Endodermal cell (in vitro differentiated cells): ENCODE measurements around the gene S100A2. TPM values are rescaled to one million over a fixed set of nuclear protein-coding genes. Genes with fewer than 3 reads are reported as not detected.

Experiments
- DNase-seq: peaks from one replicate; pipeline ENCODE4 v3.0.0-alpha.2; 2017
- H3K27ac ChIP-seq: 2 replicates; pipeline ENCODE4 v1.5.1; 2013; ENCODE audit warnings: mild to moderate bottlenecking, low read depth, low read length, moderate library complexity
- H3K27me3 ChIP-seq: 2 replicates; pipeline ENCODE4 v1.6.1; 2013; ENCODE audit warnings: mild to moderate bottlenecking, low read length, moderate library complexity; ENCODE audit not compliant: insufficient read depth, control insufficient read depth, poor library complexity, severe bottlenecking
- H3K36me3 ChIP-seq: 2 replicates; pipeline ENCODE4 v1.7.0; 2013; ENCODE audit warnings: mild to moderate bottlenecking, low read length, moderate library complexity; ENCODE audit not compliant: control insufficient read depth, insufficient read depth
- H3K4me1 ChIP-seq: one replicate; pipeline ENCODE4 v1.7.0; 2013; ENCODE audit warnings: low read length; ENCODE audit not compliant: control insufficient read depth, insufficient read depth
- H3K4me3 ChIP-seq: 2 replicates; pipeline ENCODE4 v1.5.1; 2013; ENCODE audit warnings: mild to moderate bottlenecking, low read length, moderate library complexity
- H3K9ac ChIP-seq: 2 replicates; pipeline ENCODE4 v1.6.1; 2013; ENCODE audit warnings: mild to moderate bottlenecking, low read length, moderate library complexity; ENCODE audit not compliant: poor library complexity, severe bottlenecking; ENCODE audit errors: extremely low read depth
- H3K9me3 ChIP-seq: 2 replicates; pipeline ENCODE4 v1.6.1; 2013; ENCODE audit warnings: mild to moderate bottlenecking, low read length, moderate library complexity; ENCODE audit not compliant: control insufficient read depth
- H3K27ac Mint-ChIP-seq: 2 replicates; pipeline ENCODE4 v1.8.0; 2020; ENCODE audit warnings: mixed read lengths
- H3K27me3 Mint-ChIP-seq: 2 replicates; pipeline ENCODE4 v1.8.0; 2021; ENCODE audit warnings: mild to moderate bottlenecking, mixed read lengths; ENCODE audit not compliant: insufficient read depth
- H3K36me3 Mint-ChIP-seq: 2 replicates; pipeline ENCODE4 v1.8.0; 2020; ENCODE audit warnings: low read depth, mixed read lengths
- H3K4me1 Mint-ChIP-seq: 2 replicates; pipeline ENCODE4 v1.8.0; 2020; ENCODE audit warnings: mixed read lengths
- H3K4me3 Mint-ChIP-seq: 2 replicates; pipeline ENCODE4 v1.8.0; 2020; ENCODE audit warnings: mild to moderate bottlenecking, moderate library complexity, mixed read lengths
- H3K9me3 Mint-ChIP-seq: 2 replicates; pipeline ENCODE4 v1.8.0; 2020; ENCODE audit warnings: mild to moderate bottlenecking, mixed read lengths
- WGBS, 2 experiments: methylation state at CpG; one replicate each; pipeline versions ENCODE4 v1.1.5 to v1.1.7; 2013; ENCODE audit warnings: missing lambda C conversion rate in 2 of 2, mixed read lengths in 1 of 2; ENCODE audit not compliant: insufficient coverage in 1 of 2, insufficient read length in 1 of 2; 5-methylcytosine and 5-hydroxymethylcytosine counted together
- total RNA-seq, 2 donors: library from RNA; stranded (reverse); fragmentation: NEBNext Ultra II Directional in 1 of 2; extraction: Animal tissue kit (Norgen Biotek cat#: 25700) in 1 of 2; gene quantifications; 2 replicates in 1 of 2; 3 replicates in 1 of 2; pipeline ENCODE4 v1.2.1, GENCODE V29; 2021
- TF ChIP-seq, protein P1 (sequence below): fragments of 200-600 bp; sonication (generic); conservative IDR thresholded peaks from 2 replicates; pipeline ENCODE4 v1.5.0; 2021; ENCODE audit warnings: antibody characterized with exemption, mild to moderate bottlenecking

S100A2 gene
- total RNA-seq, 2 donors from 2014 or later = 0.92 to 3.1 TPM

- Histone ChIP-seq H3K9me3 (no peaks in the 10 kb centered on the region), H3K36me3 (no peaks in the 10 kb centered on the region), H3K4me1 (peaks cover 12% of the 10 kb centered on the region), H3K27me3 (no peaks in the 10 kb centered on the region), H3K9ac (no peak overlapping the region), H3K27ac (no peak overlapping the region), H3K4me3 (no peak overlapping the region)
- Mint-ChIP-seq H3K27ac (no peak overlapping the region), H3K4me1 (peaks cover 18% of the 10 kb centered on the region), H3K9me3 (no peaks in the 10 kb centered on the region), H3K27me3 (peaks cover 5% of the 10 kb centered on the region), H3K36me3 (no peaks in the 10 kb centered on the region), H3K4me3 (no peak overlapping the region)
- 76 to 81% methylated on average over 4 to 14 of the region's 14 CpGs for whole genome bisulfite sequencing, 2 experiments
- no peak for DNase-seq
- TF ChIP-seq, protein P1, sequence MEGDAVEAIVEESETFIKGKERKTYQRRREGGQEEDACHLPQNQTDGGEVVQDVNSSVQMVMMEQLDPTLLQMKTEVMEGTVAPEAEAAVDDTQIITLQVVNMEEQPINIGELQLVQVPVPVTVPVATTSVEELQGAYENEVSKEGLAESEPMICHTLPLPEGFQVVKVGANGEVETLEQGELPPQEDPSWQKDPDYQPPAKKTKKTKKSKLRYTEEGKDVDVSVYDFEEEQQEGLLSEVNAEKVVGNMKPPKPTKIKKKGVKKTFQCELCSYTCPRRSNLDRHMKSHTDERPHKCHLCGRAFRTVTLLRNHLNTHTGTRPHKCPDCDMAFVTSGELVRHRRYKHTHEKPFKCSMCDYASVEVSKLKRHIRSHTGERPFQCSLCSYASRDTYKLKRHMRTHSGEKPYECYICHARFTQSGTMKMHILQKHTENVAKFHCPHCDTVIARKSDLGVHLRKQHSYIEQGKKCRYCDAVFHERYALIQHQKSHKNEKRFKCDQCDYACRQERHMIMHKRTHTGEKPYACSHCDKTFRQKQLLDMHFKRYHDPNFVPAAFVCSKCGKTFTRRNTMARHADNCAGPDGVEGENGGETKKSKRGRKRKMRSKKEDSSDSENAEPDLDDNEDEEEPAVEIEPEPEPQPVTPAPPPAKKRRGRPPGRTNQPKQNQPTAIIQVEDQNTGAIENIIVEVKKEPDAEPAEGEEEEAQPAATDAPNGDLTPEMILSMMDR = peak; percentile 56
These were observed 18.7 kb downstream of the S100A2 start for GRCh38 chr1:153546796-153547559.

GRCh38 chr1:153546371-153546770 is 19.3 kb downstream of the S100A2 start:
- Histone ChIP-seq H3K4me3 (no peak overlapping the region), H3K36me3 (no peaks in the 10 kb centered on the region), H3K4me1 (peaks cover 12% of the 10 kb centered on the region), H3K9ac (no peak overlapping the region), H3K27me3 (no peaks in the 10 kb centered on the region), H3K27ac (no peak overlapping the region), H3K9me3 (no peaks in the 10 kb centered on the region)
- Mint-ChIP-seq H3K36me3 (no peaks in the 10 kb centered on the region), H3K4me3 (no peak overlapping the region), H3K27ac (no peak overlapping the region), H3K9me3 (no peaks in the 10 kb centered on the region), H3K27me3 (peaks cover 5% of the 10 kb centered on the region), H3K4me1 (peaks cover 18% of the 10 kb centered on the region)
- TF ChIP-seq, protein P1 = no peak
- 91 to 94% methylated on average over 4 to 8 of the region's 8 CpGs for WGBS, 2 experiments
- no peak for DNase-seq

DNA sequence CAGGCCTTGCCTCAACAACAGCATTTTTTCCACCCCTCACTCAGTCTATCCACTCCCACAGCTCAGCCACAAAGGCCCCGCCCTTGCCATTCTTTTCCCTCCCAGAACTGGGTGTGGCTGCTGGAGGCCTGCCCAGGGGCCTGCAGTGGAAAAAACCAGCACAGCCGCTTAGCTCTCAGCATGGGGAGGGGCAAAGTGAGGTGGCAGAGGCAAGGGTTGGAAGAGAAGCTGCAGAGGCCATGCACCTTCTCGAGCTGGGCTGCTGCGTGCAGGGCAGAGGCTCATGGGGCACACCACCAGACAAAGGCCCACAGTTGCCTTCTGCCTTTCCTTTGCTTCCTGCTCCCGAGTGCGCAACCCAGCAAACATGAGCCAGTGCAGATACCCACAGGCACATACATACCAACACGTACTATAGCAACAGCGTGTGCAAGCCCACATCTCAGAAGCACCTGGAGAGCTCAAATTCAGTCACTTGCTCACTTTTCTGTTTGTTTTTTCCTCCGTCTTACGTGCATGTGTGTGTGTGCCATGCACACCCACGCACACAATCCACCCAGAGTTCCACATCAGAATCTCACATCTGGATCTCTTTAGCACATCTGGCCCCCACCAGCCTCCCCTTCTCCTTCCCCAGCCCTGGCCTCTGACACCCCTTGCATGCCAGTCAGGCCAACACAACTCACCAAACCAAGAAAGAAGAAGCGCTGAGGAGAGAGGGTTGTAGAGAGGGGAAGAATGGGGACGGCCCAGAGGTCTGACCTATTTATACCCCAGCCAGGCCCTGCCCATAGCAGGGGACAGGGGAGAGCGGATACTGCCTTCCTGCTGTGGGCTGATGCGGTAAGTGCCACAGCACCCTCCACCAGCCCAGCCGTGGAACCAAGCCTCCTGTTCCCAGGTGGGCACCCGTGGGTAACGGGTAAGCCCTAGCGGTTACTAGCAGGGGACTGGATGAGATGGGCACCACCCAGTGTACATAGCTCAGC is 20.3 kb downstream of the S100A2 start, which contains the start of gene S100A4:
TSS of gene S100A4 (minus strand) at position 740 of the 989 bp plus-strand sequence. CDS start 1,012 bp downstream, outside the sequence.
- Histone ChIP-seq H3K9me3 (no peaks in the 10 kb centered on the region), H3K9ac (peak within 1 kb of the TSS; percentile 30), H3K4me1 (peaks cover 12% of the 10 kb centered on the region), H3K4me3 (no peak within 1 kb of the TSS), H3K27ac (peak within 1 kb of the TSS; percentile 59), H3K27me3 (no peaks in the 10 kb centered on the region), H3K36me3 (no peaks in the 10 kb centered on the region)
- peak; percentile 98 for DNase-seq
- TF ChIP-seq, protein P1 = no peak
- H3K9me3 Mint-ChIP-seq = no peaks in the 10 kb centered on the region
- no peaks in the 10 kb centered on the region for H3K36me3 Mint-ChIP-seq
- peaks cover 4% of the 10 kb centered on the region for H3K27me3 Mint-ChIP-seq
- peak within 1 kb of the TSS; percentile 91 for H3K27ac Mint-ChIP-seq
- peak within 1 kb of the TSS; percentile 34 for H3K4me3 Mint-ChIP-seq
- WGBS, 2 experiments = 72 to 74% methylated on average over 16 to 18 of the region's 19 CpGs
- H3K4me1 Mint-ChIP-seq = peaks cover 18% of the 10 kb centered on the region
